Measurements from ENCODE around the gene ELMOD2.

DNA sequence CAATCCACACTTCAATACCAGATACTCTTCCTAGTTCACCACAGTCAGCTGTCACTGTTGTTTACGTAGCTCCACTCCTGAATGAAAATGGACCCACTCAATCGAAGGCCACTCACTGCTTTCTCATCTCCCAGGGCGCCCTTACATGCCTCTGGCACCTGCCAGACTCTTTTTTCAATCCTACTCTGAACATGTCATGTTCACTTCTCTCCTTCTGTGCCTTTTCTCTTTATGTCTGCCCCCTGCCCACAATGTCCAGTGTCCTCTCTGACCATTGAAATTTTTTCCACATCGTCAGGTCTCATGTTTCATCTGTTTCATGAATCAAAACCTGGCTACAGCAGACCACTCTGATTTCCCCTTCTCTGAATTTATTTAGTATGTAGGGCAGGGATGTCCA is 24.6 kb upstream of the ELMOD2 start:
- TF ChIP-seq POLR2AphosphoS5 (IDR thresholded peaks at IDR 0.05; ENCODE audit: low read depth), result no peak
- TF ChIP-seq, protein P1, sequence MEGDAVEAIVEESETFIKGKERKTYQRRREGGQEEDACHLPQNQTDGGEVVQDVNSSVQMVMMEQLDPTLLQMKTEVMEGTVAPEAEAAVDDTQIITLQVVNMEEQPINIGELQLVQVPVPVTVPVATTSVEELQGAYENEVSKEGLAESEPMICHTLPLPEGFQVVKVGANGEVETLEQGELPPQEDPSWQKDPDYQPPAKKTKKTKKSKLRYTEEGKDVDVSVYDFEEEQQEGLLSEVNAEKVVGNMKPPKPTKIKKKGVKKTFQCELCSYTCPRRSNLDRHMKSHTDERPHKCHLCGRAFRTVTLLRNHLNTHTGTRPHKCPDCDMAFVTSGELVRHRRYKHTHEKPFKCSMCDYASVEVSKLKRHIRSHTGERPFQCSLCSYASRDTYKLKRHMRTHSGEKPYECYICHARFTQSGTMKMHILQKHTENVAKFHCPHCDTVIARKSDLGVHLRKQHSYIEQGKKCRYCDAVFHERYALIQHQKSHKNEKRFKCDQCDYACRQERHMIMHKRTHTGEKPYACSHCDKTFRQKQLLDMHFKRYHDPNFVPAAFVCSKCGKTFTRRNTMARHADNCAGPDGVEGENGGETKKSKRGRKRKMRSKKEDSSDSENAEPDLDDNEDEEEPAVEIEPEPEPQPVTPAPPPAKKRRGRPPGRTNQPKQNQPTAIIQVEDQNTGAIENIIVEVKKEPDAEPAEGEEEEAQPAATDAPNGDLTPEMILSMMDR (IDR thresholded peaks at IDR 0.05; ENCODE audit: insufficient read depth, low read length), result no peak
- TF ChIP-seq SPI1 (IDR thresholded peaks at IDR 0.05; ENCODE audit: borderline replicate concordance, low read depth), result no peak

Measured in HL-60 (cell line).